ENCODE results near the gene NFATC1.

- TF ChIP-seq CTCF (IDR thresholded peaks at IDR 0.05): no peak
- TF ChIP-seq POLR2A (IDR thresholded peaks at IDR 0.05): no peak
These were observed 128.0 kb downstream of the NFATC1 start for GRCh38 chr18:79523736-79524180.

All from thyroid gland (tissue), 4 donors.